HepG2 (cell line): ENCODE data around the gene GRIK1. TPM values are rescaled to one million over a fixed set of nuclear protein-coding genes. Genes with fewer than 3 reads are reported as not detected.

Source experiments
- ATAC-seq: fragments of 200-7000 bp; cut with Tn5 transposase; 3 replicates; pipeline ENCODE4 v1.9.1; 2020; ENCODE audit warnings: mild to moderate bottlenecking, moderate library complexity
- BruUV-seq: library from RNA; stranded (reverse); fragments of 400-500 nt; replicated peaks from 2 replicates; lab custom pipeline; 2021; lab: Mats Ljungman, UMichigan
- CTCF ChIA-PET: fragments of 300-600 bp; formaldehyde crosslinking; extraction: SDS; loops from one replicate; lab custom pipeline; 2021; ENCODE audit warnings: low total read pairs, inconsistent platforms, low intra/inter-chr PET ratio; lab: Yijun Ruan, JAX
- POLR2A ChIA-PET: fragments of 350-600 bp; sonication (Branson Sonifier 250); formaldehyde crosslinking; loops from one replicate; lab custom pipeline; 2020; ENCODE audit warnings: antibody characterized with exemption, inconsistent platforms; lab: Yijun Ruan, JAX
- DNase-seq: peaks from one replicate; pipeline ENCODE4 v3.0.0-alpha.2; 2015; ENCODE audit warnings: low spot score
- FAIRE-seq: peaks from 3 replicates; lab custom pipeline; 2011; peaks lifted over from hg19 to GRCh38; lab: Jason Lieb, UNC
- H2AFZ ChIP-seq: one replicate; pipeline ENCODE4 v1.6.1; 2011; ENCODE audit warnings: low read length, inconsistent platforms
- H3K27ac ChIP-seq: fragments of 300-600 bp; 3 replicates; pipeline ENCODE4 v1.8.0; 2011; ENCODE audit warnings: mixed run types, mild to moderate bottlenecking, mixed read lengths, low read length, inconsistent platforms; ENCODE audit not compliant: insufficient read depth; ENCODE audit errors: extremely low read length
- H3K27me3 ChIP-seq, 2 experiments: fragments of 200-600 bp in 1 of 2; 2 replicates in 1 of 2; 3 replicates in 1 of 2; pipeline versions ENCODE4 v1.6.0 to v1.8.0; 2011; ENCODE audit warnings: low read length in 2 of 2, mild to moderate bottlenecking in 2 of 2, moderate library complexity in 2 of 2, inconsistent platforms in 1 of 2; ENCODE audit not compliant: insufficient read depth in 2 of 2, control insufficient read depth in 1 of 2
- H3K36me3 ChIP-seq, 2 experiments: fragments of 200-600 bp in 1 of 2; replicated peaks in 1 of 2; 2 replicates in 1 of 2; 3 replicates in 1 of 2; pipeline versions ENCODE4 v1.5.1 to v1.8.0; 2011; ENCODE audit warnings: low read length in 2 of 2, inconsistent platforms in 1 of 2; ENCODE audit not compliant: insufficient read depth in 2 of 2, control insufficient read depth in 1 of 2
- H3K4me1 ChIP-seq: 2 replicates; pipeline ENCODE4 v1.5.1; 2012; ENCODE audit warnings: low read length, inconsistent platforms; ENCODE audit not compliant: insufficient read depth
- H3K4me2 ChIP-seq: 2 replicates; pipeline ENCODE4 v1.6.0; 2011; ENCODE audit warnings: low read depth, low read length, inconsistent platforms
- H3K4me3 ChIP-seq, 3 experiments: fragments of 200-600 bp in 1 of 3; sonication (generic), shearing (Covaris generic) in 1 of 3; replicated peaks in 1 of 3; 2 replicates each; pipeline ENCODE4 v1.5.1; 2011 to 2016; ENCODE audit warnings: low read length in 3 of 3, inconsistent platforms in 2 of 3, low read depth in 2 of 3, mild to moderate bottlenecking in 2 of 3, control low read depth in 1 of 3, mixed read lengths in 1 of 3; ENCODE audit not compliant: insufficient read depth in 1 of 3
- H3K79me2 ChIP-seq: one replicate; pipeline ENCODE4 v1.6.1; 2011; ENCODE audit warnings: low read length, inconsistent platforms; ENCODE audit not compliant: insufficient read depth
- H3K9ac ChIP-seq: 2 replicates; pipeline ENCODE4 v1.6.0; 2011; ENCODE audit warnings: mild to moderate bottlenecking, low read depth, low read length, inconsistent platforms; ENCODE audit not compliant: insufficient read depth
- H3K9me3 ChIP-seq: 2 replicates; pipeline ENCODE4 v1.5.1; 2012; ENCODE audit warnings: mild to moderate bottlenecking, low read length
- H4K20me1 ChIP-seq: 2 replicates; pipeline ENCODE4 v1.6.0; 2011; ENCODE audit warnings: inconsistent platforms, mild to moderate bottlenecking, low read length, moderate library complexity; ENCODE audit not compliant: insufficient read depth
- ARHGAP35 ChIP-seq: sonication (generic); formaldehyde crosslinking; IDR thresholded peaks from 2 replicates; pipeline ENCODE4 v1.9.0; 2022; ENCODE audit warnings: mild to moderate bottlenecking, inconsistent platforms, moderate library complexity, missing genetic modification reagents, borderline replicate concordance
- CSRNP2 ChIP-seq: sonication (generic); formaldehyde crosslinking; conservative IDR thresholded peaks from 2 replicates; pipeline ENCODE4 v1.8.0; 2022; ENCODE audit warnings: low read depth, missing genetic modification reagents
- PLSCR1 ChIP-seq: sonication (generic); formaldehyde crosslinking; IDR thresholded peaks from 2 replicates; pipeline ENCODE4 v1.5.0; 2020; ENCODE audit warnings: missing genetic modification reagents, mild to moderate bottlenecking, borderline replicate concordance
- SRSF9 ChIP-seq: fragments of 200-400 bp; formaldehyde crosslinking; IDR thresholded peaks from 2 replicates; pipeline ENCODE4 v1.6.1; 2018; ENCODE audit warnings: borderline replicate concordance, mild to moderate bottlenecking, low read depth, low read length; ENCODE audit not compliant: insufficient read depth, poor library complexity, severe bottlenecking
- TFDP2 ChIP-seq: sonication (generic); formaldehyde crosslinking; IDR thresholded peaks from 2 replicates; pipeline ENCODE4 v1.4.0; 2020; ENCODE audit warnings: missing genetic modification reagents
- ZBTB7B ChIP-seq: sonication (generic); formaldehyde crosslinking; IDR thresholded peaks from 2 replicates; pipeline ENCODE4 v1.4.0; 2020; ENCODE audit warnings: missing genetic modification reagents
- ZNF253 ChIP-seq: sonication (generic); formaldehyde crosslinking; IDR thresholded peaks from 2 replicates; pipeline ENCODE4 v1.8.0; 2022; ENCODE audit warnings: mild to moderate bottlenecking, missing genetic modification reagents, borderline replicate concordance
- ZNF354B ChIP-seq: sonication (generic); formaldehyde crosslinking; IDR thresholded peaks from 2 replicates; pipeline ENCODE4 v1.8.0; 2022; ENCODE audit warnings: mild to moderate bottlenecking, missing genetic modification reagents
- ZNF761 ChIP-seq: sonication (generic); formaldehyde crosslinking; conservative IDR thresholded peaks from 2 replicates; pipeline ENCODE4 v1.4.0; 2020; ENCODE audit warnings: mild to moderate bottlenecking, missing genetic modification reagents
- in situ Hi-C: cut with HindIII; loops from 2 replicates; pipeline ENCODE4 v1.10.0; 2017; ENCODE audit warnings: low pct_unique_long_range_greater_than_20kb; ENCODE audit not compliant: extremely low pct_ligation_motif_present
- intact Hi-C: fragments of 100-400 bp; cut with micrococcal nuclease; formaldehyde crosslinking; loops from one replicate; pipeline ENCODE4 v1.10.0; 2022; ENCODE audit not compliant: unreplicated experiment
- polyA plus RNA-seq, 8 experiments: library from polyadenylated mRNA; depleted of rRNA in 3 of 8; stranded (reverse) in 7 of 8; unstranded in 1 of 8; fragments of >200 nt; fragmentation: Illumina TruSeq in 4 of 8; extraction: Trizol in 4 of 8; gene quantifications; 2 replicates each; pipeline versions ENCODE4 v1.2.1 to v1.2.3, GENCODE V29; 2011 to 2016; ENCODE audit warnings: low read depth in 4 of 8, missing spikeins in 1 of 8, mixed read lengths in 1 of 8; ENCODE audit not compliant: insufficient read depth in 1 of 8
- total RNA-seq, 5 experiments: library from RNA; depleted of rRNA; stranded (reverse); fragments of >200 nt; fragmentation: Illumina TruSeq; extraction: Trizol; gene quantifications; 2 replicates each; pipeline ENCODE4 v1.2.3, GENCODE V29; 2016; ENCODE audit warnings: low read depth in 1 of 5

The GRIK1 gene
- total and polyA plus RNA-seq, 2 of the 13 experiments (the other 11 are each of a cell fraction or from before 2014, with no cell fraction given), result not detected

GRCh38 chr21:29825345-29825744, 114.5 kb downstream of the GRIK1 start:
- Histone ChIP-seq H3K4me1 (no peaks in the 10 kb centered on the region), H3K9me3 (peaks cover 41% of the 10 kb centered on the region), H3K27ac (no peak overlapping the region), H2AFZ (no peak overlapping the region), H3K27me3 (no peaks in the 10 kb centered on the region), H3K4me3 (no peak overlapping the region), H3K36me3 (no peaks in the 10 kb centered on the region), H3K9ac (no peak overlapping the region), H3K79me2 (no peaks in the 10 kb centered on the region), H3K4me2 (no peak overlapping the region), H4K20me1 (no peaks in the 10 kb centered on the region)
- FAIRE-seq, result no peak
- TF ChIP-seq ZNF761 (CRISPR knock-in tag), result no peak
- TF ChIP-seq SRSF9, result no peak
- no peak for TF ChIP-seq PLSCR1 (CRISPR knock-in tag)
- TF ChIP-seq CSRNP2 (CRISPR knock-in tag), result no peak
- TF ChIP-seq ARHGAP35 (CRISPR knock-in tag), result no peak
- no peak for TF ChIP-seq ZNF354B (CRISPR knock-in tag)
- no peak for TF ChIP-seq ZBTB7B (CRISPR knock-in tag)
- no peak for TF ChIP-seq TFDP2 (CRISPR knock-in tag)
- TF ChIP-seq ZNF253, result no peak
- intact Hi-C loops, result no loop called here
- CTCF ChIA-PET, result no interaction called here
- BruUV-seq, result no TSS peak
- no peak for ATAC-seq
- POLR2A ChIA-PET, result no interaction called here
- DNase-seq, result no peak
- in situ Hi-C loops, result loop anchor here (25.0 kb wide), 1 partner anchor 738 kb away; no protein-coding TSS in a partner anchor
